Embryonic facial prominence (tissue), 1 donor: ENCODE measurements around the gene SYN1.
A peak's percentile ranks its signal among the peaks of the same experiment; 100 is the strongest.
"Not testable (repeated sequence)": the region's sequence is repeated elsewhere in the genome, so short reads cannot be mapped to it uniquely, and the experiment has no call there.

ENCODE experiments used
- DNase-seq: peaks from one replicate; pipeline ENCODE4 v3.0.0-alpha.2; 2016; ENCODE audit errors: extremely low spot score

Gene SYN1

DNA sequence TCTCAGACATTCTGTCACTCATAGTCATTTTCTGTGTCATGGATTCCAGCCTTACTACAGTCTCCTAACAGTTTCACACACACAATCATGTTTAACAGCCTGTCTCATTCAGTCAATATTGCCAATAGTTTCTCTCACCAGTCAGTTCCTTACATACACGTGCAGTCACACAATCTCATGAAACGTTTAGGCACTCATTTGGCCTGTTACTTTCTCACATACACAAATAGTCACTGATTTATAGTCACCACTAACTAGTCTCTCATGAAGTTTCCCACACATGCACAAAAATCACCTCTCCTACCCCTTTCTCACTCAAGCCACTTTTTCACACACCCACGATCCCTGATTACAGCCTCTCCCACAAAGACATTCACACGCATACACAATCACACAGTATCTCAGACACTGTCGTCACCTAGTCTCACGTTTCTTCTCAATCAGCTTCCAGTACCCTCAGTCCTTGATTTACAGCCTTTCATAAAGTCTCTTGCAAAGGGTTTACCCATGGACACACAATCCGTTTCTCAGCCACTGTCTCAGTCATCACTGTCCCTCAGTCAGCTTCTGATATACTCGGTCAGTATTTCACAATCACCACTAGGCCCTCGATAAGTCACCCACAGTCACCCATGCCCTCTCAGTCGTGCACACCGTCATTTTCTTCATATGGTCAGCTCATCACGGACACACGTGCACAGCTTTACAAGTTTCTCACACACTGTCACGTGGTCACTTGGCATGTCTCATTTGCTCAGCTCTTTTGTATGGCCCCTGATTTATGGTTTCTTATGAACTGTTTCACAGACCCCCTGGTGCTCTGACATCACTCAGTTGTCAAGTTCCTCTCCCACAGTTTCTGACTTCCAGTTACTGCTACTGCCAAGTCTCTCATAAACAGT lies 14.3 kb upstream of the SYN1 start:
- no peak for DNase-seq

DNA sequence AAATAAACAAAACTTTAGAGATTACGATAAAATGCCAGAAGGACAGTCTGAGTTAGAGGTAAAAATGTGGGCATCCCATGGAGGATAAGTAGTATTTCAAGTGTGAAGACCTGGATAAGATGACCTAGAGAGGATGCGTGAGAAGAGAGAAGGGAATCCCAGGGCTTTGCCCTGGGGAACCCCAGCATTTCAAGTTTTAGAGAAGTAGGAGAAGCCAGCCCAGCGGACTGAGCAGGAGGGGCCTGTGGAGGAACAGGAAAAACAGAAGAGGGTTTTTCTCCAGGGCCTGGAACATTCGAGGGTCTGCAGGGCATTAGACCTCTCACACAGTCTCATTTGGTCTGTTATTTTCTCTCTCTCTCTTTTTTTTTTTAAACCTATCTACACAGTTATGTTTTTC lies 13.0 kb upstream of the SYN1 start:
- DNase-seq = no peak

DNA sequence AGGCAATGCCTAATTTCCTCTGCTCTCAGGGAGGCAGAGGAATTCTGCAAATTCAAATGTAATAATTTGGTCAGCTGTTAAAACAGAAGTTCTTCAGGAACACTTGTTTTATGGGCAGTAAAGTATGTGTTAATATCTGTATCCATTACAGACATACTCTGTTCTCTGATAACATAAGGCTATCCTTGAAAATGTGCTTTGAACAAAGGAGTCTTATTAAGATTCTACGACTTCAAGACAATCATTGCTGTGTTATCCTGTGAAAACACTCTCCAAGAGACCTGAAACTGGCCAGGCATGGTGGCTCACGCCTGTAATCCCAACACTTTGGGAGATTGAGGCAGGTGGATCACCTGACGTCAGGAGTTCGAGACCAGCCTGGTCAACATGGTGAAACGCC lies 12.0 kb upstream of the SYN1 start:
- no peak for DNase-seq

DNA sequence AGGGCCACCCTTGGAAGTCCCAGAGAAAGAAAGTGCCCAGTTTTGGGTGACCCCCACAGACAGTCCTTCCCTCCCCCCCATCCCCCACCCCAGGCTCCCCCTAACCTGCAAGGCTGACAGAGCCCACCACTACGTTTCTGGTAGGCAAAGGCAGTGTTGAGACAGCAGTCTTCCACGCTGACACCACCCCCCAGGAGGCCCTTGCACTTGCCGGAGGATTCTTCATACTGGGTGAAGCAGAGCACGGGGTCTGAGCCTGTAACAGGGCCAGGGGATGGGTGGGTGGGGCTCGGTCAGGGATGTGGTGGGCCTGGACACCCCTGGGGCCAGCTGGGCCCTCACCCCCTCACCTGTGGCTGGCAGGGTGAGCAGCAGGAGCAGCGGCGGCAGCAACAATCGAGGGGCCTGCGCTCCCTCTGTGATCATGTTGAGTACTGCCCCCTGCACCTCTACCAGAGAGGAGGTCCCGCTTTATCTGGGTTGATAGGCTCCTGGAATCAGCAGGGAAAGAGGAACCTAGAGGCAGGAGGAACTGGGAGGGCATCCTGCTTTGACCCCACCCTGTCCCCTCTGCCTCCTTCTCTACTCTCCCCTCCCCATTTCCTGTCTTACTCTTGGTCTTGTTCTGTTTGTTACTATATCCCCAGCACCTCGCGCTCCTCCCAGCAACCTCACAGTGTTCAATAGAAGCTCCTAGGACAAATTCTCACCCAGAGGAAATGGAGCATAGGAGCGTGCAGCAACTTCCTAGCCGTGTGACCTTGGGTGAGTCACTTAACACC lies 10.0 kb upstream of the SYN1 start, which contains the start of gene CFP:
TSS of gene CFP (minus strand) at position 512 of the 782 bp plus-strand sequence. CDS start at position 426, 86 bp downstream.
- no peak for DNase-seq

DNA sequence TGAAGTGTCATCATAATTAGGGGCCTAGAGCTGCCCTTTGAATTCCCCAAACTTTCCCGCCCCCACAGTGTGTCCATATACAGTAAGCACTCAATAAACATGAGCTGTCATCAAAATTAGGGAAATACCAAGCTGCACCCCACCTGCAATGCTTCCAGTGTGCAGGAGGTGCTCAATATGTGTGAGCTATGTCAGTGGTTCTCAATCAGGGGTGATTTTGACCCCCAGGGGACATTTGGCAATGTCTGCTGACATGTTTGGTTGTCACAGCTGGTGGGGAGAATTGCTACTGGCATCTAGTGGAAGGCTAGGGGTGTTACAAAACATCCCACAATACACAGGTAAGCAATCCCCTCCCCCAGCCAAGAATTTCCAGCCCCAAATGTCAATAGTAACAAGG lies 9.3 kb upstream of the SYN1 start:
- no peak for DNase-seq

DNA sequence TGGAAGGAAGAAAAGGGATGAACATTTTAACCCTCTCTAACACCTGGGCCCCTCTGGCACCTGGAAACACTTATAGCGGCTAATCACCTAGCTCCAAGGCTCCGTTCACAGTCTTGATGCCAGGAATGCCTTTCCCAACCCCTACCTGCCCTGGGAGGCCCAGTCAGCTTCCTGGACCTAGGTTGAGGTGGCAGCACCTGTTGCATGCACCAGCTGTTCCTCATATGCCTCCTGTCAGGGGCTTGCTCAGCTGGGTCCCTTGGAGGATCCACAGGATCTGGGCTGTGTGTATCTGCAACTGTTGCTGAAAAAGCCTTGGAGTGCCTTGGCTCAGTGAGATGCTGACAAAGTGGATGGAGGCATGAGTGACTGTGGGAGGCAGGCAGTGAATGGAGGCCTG lies 5.7 kb upstream of the SYN1 start:
- DNase-seq = no peak

DNA sequence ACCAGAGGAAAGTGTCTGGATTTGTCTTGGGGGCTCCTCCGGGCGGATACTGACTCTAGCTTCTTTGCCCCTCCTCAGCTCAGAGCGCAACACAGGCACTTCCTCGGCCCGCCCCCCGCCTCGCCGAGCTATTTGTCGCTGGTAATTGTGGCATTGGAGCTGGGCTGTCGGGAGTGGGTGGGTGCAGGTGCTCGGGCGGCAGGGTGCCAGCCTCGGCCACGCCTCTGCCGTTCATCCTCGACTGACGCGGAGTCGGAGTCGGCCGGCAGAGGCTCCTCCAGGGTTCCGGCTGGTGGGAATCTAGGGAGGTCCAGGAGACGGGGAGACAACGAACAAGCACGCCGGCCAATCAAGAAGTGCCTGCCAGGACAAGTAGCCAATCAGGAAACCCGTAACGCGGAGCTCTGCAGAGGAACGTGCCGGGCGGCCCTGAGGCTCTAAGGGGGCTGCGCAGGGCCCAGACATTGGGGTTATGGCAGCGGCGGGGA lies 3.9 kb upstream of the SYN1 start:
- peak; percentile 59 for DNase-seq

DNA sequence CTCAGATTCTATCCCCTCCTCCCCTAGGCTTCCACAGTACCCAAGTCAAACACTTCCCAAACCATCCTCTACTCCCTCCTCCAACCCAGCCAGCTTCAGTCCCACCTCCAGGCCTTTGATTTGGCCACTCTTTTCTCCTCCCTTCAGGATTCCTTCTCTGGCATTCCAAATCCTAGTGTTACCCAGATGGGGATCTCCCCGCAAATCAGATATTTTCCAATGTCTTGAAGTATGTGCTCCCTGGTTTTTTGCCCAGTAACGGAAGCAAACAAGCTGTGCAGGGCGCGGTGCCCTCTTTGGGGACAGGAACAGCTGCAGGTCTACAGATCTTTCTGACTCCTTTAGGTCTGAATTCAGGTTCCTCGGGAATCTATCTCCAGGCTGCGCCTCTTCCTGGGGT lies 2.2 kb upstream of the SYN1 start:
- DNase-seq = no peak

DNA sequence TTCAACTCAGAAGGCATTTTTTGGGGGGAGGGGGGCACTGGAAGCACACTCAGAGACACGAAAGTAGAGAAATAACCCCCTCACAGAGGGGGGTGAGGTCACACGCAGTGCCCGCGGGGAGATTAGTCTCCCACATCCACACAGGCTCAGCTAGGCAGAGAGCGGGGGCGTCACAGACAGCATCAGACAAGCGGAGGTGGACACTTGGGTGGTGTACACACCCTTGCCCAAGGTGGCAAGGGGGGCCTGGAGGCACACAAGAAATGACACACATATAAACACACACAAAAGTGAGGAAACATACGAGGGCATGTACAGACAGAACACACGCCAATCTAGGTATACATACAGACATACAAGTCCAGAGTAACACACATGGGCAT lies 637 bp upstream of the SYN1 start:
- DNase-seq = no peak

DNA sequence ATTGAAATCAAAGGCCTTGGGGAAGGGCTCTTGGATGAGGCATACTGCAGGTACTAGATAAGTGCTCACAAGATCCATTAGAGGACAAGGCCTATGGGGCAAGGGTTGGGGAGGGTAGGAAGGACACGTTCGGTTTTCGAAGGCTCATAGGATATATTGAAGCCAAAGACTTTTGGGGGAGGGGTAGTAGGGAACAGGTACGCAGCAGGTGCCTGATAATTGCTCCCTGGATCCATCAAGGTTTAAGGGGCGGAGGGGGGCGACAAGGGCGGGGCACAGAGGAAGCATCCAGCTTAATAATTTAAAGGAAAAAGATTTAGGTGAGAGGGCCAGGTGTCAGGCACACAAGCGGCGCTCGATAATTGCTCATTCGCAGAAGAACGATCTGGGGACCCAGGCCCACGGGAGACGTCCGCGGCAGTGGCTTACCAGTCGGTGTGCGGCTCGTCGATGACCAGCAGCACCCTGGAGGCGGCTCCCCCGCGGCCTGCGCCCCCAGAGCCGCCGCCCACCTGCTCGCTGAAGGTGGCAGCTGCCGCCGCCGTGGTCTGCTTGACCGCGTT lies 653 bp downstream of the SYN1 start:
- no peak for DNase-seq

DNA sequence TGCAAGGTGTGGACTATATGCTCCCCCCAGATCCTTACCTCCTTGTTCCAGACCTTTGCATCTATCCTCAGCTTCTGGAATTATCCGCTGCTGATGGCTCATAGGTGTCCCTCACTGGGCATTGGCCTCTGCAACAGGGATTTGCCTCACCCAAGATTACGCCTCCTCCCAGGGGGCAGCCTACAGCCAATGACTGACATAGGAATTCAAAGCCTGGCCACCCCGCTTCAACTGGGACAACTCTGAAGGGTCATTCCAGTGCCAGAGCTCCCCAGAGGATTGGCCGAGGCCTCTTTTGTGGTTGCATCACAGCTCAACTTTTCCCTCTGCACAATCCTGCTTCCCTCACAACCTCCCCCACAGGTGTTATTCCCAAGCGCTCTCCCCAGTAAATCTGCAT lies 5.0 kb downstream of the SYN1 start:
- no peak for DNase-seq

DNA sequence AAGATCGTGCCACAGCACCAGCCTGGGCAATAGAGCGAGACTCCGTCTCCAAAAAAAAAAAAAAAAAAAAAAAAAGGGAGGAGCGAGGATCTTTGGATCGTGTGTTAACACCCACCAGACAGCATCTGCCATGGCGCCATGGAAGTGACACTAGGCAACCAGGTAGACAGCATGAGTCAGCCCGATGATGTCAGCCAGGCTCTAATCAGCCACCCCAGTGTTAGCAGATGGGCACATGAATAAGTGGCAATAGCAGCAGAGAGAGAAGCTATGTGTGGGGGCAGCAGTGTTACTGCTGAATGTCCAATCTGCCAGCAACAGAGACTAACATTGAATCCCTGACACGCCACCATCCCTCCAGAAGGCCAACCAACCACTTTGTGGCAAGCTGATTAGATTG lies 6.6 kb downstream of the SYN1 start:
- DNase-seq = no peak

DNA sequence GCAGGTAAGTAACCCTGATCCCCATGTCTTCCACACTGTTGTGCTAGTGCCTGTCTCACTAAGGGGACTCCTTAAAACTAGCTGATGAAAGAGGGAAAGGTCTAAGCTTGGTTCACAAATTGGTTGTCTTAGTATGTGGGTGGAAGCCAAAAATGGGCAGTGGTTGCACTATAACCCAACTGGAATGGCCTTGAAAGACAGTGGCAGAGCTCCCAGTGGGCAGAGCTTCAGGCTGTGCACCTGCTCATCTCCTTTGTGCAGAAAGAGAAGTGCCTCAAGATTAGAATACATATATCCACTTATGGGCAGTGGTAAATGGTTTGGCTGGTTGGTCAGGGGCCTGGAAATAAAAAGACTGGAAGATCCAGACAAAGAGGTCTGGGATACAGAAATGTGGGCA lies 7.2 kb downstream of the SYN1 start:
- no peak for DNase-seq

DNA sequence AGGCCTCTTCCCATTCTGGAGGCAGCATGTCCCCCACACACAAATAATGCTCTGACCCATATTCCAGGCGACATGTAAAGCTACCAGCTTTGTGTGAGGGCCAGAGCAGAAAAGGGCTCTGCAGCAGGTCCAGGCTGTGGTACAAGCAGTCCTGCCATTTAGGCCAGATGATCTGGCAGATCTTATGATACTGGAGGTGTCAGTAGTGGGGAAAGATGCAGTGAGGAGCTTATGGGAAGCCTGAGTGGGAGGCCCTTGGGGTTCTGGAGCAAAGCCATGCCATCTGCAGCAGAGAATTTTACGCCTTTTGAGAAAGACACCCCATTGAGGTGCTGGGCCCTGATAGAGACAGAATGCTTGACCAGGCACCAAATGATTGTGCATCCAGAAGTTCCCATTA lies 7.7 kb downstream of the SYN1 start:
- DNase-seq = no peak

DNA sequence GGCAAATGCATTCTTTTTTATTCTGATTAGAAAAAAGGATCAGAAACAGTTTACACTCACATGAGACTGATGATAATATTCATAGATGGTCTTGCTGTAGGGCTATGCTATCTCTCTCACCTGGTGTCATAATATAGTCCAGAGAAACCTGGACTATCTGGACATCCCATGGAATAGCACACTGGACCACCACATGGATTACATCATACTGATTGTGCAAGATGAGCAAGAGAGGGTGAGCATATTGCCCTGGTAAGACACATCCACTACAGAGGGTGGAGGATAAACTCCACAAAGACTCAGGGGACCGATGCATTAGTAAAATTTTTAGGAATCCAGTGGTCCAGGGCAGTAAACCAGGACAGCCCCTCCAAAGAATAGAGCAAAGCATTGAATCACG lies 8.2 kb downstream of the SYN1 start:
- DNase-seq = no peak

DNA sequence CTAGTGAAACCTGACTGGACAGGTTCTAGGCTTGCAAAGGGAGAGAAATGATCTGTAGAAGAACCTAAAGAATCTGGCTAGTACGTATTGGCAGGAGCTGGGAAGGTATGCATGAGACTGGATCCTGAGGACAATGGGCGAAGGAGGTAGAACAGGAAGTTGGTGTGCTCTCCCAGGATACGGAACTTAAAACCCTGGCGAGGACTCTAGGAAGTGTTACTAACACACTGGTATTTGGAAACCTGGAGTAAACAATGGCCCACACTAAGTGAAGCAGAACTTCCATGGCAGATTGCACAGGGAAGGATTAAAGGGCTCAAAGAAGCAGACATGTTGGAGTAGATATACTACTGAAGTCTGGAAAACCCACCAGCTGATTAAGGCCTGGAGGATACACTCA lies 9.1 kb downstream of the SYN1 start:
- no peak for DNase-seq

DNA sequence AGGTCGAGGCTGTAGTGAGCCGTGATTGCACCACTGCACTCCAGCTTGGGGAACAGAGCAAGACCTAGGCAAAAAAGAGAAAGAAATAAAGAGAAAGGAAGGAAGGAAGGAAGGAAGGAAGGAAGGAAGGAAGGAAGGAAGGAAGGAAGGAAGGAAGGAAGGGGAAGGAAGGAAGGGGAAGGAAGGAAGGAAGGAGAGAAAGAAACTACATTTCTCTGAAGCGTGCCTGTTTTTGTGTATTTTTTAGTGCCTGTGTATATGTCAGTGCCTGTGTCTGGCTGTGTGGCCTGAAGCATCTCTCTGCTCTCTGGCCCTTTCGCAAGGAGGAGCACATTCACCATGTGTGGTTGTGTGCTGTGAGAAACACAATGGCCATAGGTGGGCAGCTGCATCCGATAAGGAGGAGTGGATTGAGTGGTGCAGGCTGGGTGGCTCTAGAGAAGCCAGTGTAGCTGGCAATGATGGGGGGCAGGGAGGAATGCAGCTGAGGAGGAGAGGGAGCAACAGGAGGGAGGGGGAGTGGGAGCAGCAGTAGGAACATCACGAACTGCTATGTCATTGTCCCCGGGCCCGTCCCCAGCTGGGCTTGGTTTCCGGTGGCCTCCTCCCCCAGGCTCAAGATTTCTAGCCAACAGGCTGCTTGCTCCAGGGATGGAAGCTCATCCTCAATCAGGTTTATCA lies 11.4 kb downstream of the SYN1 start:
- no peak for DNase-seq

DNA sequence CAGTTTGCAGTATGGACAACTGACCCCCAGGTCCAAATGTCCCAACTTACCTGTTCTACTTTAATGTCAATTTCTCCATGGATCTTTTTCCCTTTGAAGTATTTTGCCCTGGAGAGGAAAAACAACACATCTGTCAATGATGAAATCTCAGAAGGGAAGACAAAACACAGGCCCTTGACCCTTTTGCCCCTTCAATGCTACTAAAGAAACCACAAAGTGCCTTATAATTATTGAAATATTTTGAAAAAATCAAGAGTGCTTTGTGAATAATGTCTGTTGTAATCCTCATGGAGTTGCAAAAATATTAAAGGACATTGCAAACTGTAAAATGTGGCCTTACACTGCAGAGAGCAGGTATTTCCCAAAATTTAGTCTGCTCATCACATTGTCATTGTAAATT lies 12.6 kb downstream of the SYN1 start:
- no peak for DNase-seq

DNA sequence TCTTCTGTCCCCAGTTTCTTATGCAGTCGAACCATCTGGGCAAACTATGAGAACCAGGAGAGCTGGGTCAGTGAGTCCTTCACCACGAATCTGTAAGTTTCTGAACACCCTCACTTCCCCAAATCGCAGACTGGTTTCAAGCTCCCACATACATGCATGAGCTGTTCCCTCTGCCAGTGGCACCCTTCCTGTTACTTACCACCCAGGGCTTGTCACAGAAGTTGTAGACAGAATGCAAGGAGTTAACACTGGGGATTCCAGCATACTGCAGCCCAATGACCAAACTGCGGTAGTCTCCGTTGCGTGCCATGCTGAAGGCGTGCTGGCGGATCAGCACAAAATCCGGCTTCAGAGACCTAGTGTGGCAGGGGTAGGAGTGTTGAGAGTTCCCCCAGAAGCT lies 14.6 kb downstream of the SYN1 start:
- no peak for DNase-seq

DNA sequence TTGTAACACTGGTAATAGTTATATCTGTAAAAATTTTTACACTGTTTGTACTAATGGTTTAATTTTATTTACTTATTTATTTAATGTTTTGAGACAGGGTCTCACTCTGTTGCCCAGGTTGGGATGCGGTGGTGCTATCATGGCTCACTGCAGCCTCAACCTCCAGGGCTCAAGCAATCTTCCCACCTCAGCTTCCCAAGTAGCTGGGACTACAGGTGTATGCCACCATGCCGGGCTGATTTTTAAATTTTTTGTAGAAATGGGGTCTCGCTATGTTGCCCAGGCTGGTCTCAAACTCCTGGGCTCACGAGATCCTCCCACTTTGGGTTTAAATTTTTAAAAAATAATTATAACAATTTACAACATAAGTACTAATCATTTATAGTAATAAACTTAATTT lies 16.5 kb downstream of the SYN1 start:
- not testable (repeated sequence) for DNase-seq

DNA sequence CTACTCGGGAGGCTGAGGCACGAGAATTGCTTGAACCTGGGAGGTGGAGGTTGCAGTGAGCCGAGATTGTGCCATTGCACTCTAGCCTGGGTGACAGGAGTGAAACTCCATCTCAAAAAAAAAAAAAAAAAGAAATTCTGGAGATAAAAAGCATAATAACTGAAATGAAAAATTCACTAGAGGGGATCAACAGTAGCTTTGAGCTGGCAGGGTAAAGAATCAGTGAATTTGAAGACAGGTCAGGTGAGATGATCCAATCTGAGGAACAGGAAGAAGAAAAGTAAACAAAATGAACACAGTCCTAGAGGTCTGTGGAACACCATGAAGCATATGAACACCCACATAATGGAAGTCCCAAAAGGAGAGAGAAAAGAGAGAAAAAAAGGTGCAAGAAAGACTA lies 22.4 kb downstream of the SYN1 start:
- no peak for DNase-seq

DNA sequence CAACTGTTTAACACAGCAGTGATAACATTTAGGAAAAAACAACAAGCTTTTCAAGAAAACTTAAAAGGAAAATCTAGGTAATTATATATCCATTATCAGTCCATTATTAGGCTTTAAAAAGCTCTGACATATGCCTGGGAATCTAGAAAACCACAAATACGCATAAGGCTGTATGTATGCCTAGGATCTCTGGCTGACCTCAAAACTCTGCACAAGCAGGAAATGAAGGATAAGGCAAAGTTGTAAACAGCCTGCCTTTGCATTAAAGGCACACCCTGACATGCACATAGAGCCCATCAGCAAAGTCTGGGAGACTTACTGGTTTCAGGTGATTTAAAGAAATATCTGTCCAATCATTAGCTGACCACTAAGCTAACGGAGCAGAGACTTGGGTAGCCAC lies 23.4 kb downstream of the SYN1 start:
- no peak for DNase-seq
